Chondrocyte (in vitro differentiated cells): ENCODE measurements around the gene UBE4B. TPM values are rescaled to one million over a fixed set of nuclear protein-coding genes. Genes with fewer than 3 reads are reported as not detected.
"Not testable (repeated sequence)": the region's sequence is repeated elsewhere in the genome, so short reads cannot be mapped to it uniquely, and the experiment has no call there.

Experiments used
- DNase-seq: peaks from one replicate; pipeline ENCODE4 v3.0.0; 2021; ENCODE audit warnings: mixed read lengths, low spot score
- H3K27ac Mint-ChIP-seq: one replicate; pipeline ENCODE4 v1.8.0; 2021; ENCODE audit warnings: mild to moderate bottlenecking, moderate library complexity, mixed read lengths; ENCODE audit not compliant: unreplicated experiment
- H3K27me3 Mint-ChIP-seq: 2 replicates; pipeline ENCODE4 v1.8.0; 2021; ENCODE audit warnings: low read depth, mixed read lengths
- H3K36me3 Mint-ChIP-seq: 2 replicates; pipeline ENCODE4 v1.8.0; 2021; ENCODE audit warnings: low read depth, mixed read lengths
- H3K4me1 Mint-ChIP-seq: 2 replicates; pipeline ENCODE4 v1.8.0; 2021; ENCODE audit warnings: low read depth, mild to moderate bottlenecking, mixed read lengths
- H3K4me3 Mint-ChIP-seq: one replicate; pipeline ENCODE4 v1.8.0; 2021; ENCODE audit warnings: mild to moderate bottlenecking, moderate library complexity, mixed read lengths; ENCODE audit not compliant: unreplicated experiment
- H3K9me3 Mint-ChIP-seq: 2 replicates; pipeline ENCODE4 v1.8.0; 2021; ENCODE audit warnings: low read depth, mixed read lengths
- total RNA-seq: library from RNA; stranded (reverse); gene quantifications from 3 replicates; pipeline ENCODE4 v1.2.1, GENCODE V29; 2021
- TF ChIP-seq, protein P1 (sequence below): fragments of 200-600 bp; sonication (generic); IDR thresholded peaks from 2 replicates; pipeline ENCODE4 v1.5.0; 2021; ENCODE audit warnings: antibody characterized with exemption, mild to moderate bottlenecking, moderate library complexity

The UBE4B gene
- total RNA-seq, 1 donor from 2014 or later: 47.1 TPM

DNA sequence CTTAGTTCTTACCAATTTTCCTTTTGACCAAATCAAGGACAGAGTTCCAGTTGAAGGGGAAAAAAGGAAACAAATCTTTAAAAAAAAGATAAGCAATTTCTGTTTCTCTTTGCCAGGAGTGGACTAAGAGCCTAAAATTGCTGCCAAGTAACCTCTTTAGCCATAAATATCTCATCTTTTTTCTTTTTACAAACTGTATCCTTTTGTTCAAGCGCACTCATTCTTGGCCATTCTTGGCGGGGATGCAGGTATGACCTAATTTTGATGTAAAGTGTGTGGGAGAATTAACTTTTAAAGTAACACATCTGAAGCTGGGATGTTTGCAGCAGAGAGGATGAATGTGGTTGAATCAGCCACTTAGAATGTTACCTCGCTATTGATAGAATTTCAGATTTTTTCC, 164.2 kb downstream of the UBE4B start:
- H3K9me3 Mint-ChIP-seq: no peaks in the 10 kb centered on the region
- H3K36me3 Mint-ChIP-seq: no peaks in the 10 kb centered on the region
- no peak overlapping the region for H3K27ac Mint-ChIP-seq
- peaks cover 3% of the 10 kb centered on the region for H3K4me1 Mint-ChIP-seq
- TF ChIP-seq, protein P1, sequence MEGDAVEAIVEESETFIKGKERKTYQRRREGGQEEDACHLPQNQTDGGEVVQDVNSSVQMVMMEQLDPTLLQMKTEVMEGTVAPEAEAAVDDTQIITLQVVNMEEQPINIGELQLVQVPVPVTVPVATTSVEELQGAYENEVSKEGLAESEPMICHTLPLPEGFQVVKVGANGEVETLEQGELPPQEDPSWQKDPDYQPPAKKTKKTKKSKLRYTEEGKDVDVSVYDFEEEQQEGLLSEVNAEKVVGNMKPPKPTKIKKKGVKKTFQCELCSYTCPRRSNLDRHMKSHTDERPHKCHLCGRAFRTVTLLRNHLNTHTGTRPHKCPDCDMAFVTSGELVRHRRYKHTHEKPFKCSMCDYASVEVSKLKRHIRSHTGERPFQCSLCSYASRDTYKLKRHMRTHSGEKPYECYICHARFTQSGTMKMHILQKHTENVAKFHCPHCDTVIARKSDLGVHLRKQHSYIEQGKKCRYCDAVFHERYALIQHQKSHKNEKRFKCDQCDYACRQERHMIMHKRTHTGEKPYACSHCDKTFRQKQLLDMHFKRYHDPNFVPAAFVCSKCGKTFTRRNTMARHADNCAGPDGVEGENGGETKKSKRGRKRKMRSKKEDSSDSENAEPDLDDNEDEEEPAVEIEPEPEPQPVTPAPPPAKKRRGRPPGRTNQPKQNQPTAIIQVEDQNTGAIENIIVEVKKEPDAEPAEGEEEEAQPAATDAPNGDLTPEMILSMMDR: no peak
- H3K4me3 Mint-ChIP-seq: no peak overlapping the region
- peaks cover 10% of the 10 kb centered on the region for H3K27me3 Mint-ChIP-seq
- no peak for DNase-seq

DNA sequence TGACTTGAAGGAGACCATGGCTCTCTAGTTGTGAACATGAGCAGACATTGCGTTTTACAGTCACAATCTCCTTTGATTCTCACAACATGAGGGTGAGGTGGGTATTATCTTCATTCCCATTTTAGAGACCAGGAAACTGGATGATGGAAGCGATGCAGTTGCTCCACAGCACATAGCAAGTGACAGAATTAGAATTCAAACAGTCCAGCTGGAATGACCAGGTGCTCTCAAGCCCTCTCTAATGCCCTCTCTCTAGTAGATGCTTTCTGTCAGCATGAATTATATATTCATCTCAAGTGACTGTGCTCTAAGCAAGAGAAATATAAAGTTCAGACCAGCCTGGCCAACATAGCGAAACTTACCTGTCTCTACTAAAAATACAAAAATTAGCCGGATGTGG, 167.9 kb downstream of the UBE4B start:
- TF ChIP-seq, protein P1: no peak
- Mint-ChIP-seq H3K4me1 (no peaks in the 10 kb centered on the region), H3K36me3 (no peaks in the 10 kb centered on the region), H3K27me3 (no peaks in the 10 kb centered on the region), H3K4me3 (no peak overlapping the region), H3K27ac (no peak overlapping the region), H3K9me3 (no peaks in the 10 kb centered on the region)
- no peak for DNase-seq

DNA sequence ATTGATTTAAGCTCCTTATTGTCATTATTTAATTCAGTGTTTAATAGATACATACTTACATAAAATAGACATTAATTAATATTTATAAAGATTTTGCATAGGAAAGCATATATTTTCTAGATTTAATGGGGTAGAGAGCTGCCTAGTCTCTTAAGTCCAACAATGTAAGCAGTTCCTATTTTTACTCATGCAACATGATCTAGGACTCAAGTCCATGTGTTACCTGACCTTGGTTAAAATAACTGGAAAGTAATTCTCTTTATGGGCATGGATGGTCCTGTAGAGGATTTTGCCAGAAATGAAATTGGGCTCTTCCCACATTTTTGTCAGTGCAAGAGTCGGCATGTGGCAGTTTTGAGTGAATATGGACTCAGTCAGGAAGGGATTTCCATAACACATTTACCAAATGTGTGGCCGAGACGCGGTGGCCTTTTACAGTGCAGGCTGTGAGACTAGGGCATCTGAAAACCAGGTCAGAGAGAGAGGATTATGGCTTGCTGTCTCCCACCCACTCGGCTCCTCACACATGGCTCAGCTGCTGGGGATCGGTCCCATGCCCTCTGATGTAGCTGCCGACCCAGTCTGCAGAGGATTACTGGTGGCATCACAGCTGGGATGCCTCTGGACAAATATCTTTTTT, 171.4 kb downstream of the UBE4B start:
- TF ChIP-seq, protein P1: no peak
- Mint-ChIP-seq H3K9me3 (no peaks in the 10 kb centered on the region), H3K4me3 (no peak overlapping the region), H3K27ac (no peak overlapping the region), H3K36me3 (no peaks in the 10 kb centered on the region), H3K27me3 (no peaks in the 10 kb centered on the region), H3K4me1 (no peaks in the 10 kb centered on the region)
- DNase-seq: no peak

DNA sequence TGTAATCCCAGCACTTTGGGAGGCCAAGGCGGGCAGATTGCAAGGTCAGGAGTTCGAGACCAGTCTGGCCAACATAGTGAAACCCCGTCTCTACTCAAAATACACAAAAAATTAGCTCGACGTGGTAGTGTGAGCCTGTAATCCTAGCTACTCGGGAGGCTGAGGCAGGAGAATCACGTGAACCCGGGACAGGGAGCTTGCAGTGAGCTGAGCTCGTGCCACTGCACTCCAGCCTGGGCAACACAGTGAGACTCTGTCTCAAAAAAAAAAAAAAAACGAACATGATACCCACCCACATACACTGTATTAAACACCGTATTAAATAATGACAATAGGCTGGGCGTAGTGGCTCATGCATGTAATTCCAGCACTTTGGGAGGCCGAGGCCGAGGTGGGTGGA, 172.4 kb downstream of the UBE4B start:
- H3K4me3 Mint-ChIP-seq, DNase-seq, H3K4me1 Mint-ChIP-seq, H3K27ac Mint-ChIP-seq, H3K9me3 Mint-ChIP-seq, H3K36me3 Mint-ChIP-seq, H3K27me3 Mint-ChIP-seq: not testable (repeated sequence)

DNA sequence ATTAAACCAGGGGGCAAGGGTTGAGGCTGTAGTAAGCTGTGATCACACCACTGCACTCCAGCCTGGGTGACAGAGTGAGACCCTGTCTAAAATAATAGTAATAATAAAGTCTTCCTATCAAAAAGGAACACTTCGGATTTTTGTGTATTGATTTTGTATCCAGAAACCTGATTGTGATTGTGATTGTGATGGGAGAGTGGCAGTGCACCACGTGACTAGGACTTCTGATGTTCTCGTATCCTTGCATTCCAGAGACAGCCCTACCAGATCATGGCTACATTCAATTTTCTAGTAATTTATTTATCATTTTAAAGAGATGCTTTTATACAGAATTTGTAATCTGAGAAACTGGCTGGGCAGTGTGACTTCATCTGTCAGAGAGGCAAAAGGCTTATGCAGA, 175.1 kb downstream of the UBE4B start:
- peaks cover 15% of the 10 kb centered on the region for H3K4me1 Mint-ChIP-seq
- no peaks in the 10 kb centered on the region for H3K36me3 Mint-ChIP-seq
- DNase-seq: no peak
- no peak overlapping the region for H3K4me3 Mint-ChIP-seq
- H3K27ac Mint-ChIP-seq: no peak overlapping the region
- TF ChIP-seq, protein P1: no peak
- H3K9me3 Mint-ChIP-seq: no peaks in the 10 kb centered on the region
- no peaks in the 10 kb centered on the region for H3K27me3 Mint-ChIP-seq

DNA sequence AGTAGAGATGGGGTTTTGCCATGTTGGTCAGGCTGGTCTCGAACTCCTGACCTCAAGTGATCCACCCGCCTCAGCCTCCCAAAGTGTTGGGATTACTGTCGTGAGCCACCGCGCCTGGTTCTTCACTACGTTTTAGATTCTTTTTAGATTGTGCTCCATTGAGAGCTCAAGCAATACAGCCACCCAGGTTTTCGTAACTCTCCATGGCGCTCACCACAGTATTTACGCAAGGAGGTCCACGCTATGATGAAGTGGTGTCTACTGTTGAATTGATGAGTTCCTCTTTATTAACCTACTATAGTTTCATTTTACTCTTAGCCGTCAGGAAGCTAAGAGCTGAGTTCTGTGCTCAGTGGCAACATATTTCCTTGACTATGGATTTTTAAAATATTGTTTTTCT, 175.8 kb downstream of the UBE4B start:
- no peaks in the 10 kb centered on the region for H3K9me3 Mint-ChIP-seq
- TF ChIP-seq, protein P1: no peak
- no peak for DNase-seq
- H3K4me1 Mint-ChIP-seq: peaks cover 21% of the 10 kb centered on the region
- H3K27ac Mint-ChIP-seq: no peak overlapping the region
- H3K36me3 Mint-ChIP-seq: no peaks in the 10 kb centered on the region
- no peak overlapping the region for H3K4me3 Mint-ChIP-seq
- no peaks in the 10 kb centered on the region for H3K27me3 Mint-ChIP-seq
